SK-N-SH treated with all-trans-retinoic acid at 6 μM for 48 hours (cell line): ENCODE results near the gene SMOC2.

Experiments
- ATAC-seq: fragments of 200-7000 bp; cut with Tn5 transposase; 3 replicates; pipeline ENCODE4 v1.9.1; 2020; ENCODE audit warnings: mild to moderate bottlenecking, moderate library complexity
- BACH2 ChIP-seq: fragments of 250-450 bp; sonication (Bioruptor Pico); IDR thresholded peaks from 2 replicates; pipeline ENCODE4 v1.9.0; 2021; ENCODE audit warnings: mild to moderate bottlenecking, borderline replicate concordance
- ESRRG ChIP-seq: fragments of 250-450 bp; sonication (Bioruptor Pico); IDR thresholded peaks from 2 replicates; pipeline ENCODE4 v1.6.1; 2021; ENCODE audit warnings: mild to moderate bottlenecking
- GLIS3 ChIP-seq: fragments of 250-450 bp; sonication (Bioruptor Pico); IDR thresholded peaks from 2 replicates; pipeline ENCODE4 v1.5.0; 2020; ENCODE audit warnings: mild to moderate bottlenecking, moderate library complexity
- ISL1 ChIP-seq: fragments of 250-450 bp; sonication (Bioruptor Pico); IDR thresholded peaks from 2 replicates; pipeline ENCODE4 v2.1.2; 2022; ENCODE audit warnings: mild to moderate bottlenecking, moderate library complexity
- OSR1 ChIP-seq: fragments of 250-450 bp; sonication (Bioruptor Pico); IDR thresholded peaks from 2 replicates; pipeline ENCODE4 v1.8.0; 2022; ENCODE audit warnings: moderate library complexity, mild to moderate bottlenecking, inconsistent platforms
- RARB ChIP-seq: fragments of 250-450 bp; sonication (Bioruptor Pico); IDR thresholded peaks from 2 replicates; pipeline ENCODE4 v1.8.0; 2021; ENCODE audit warnings: mild to moderate bottlenecking, moderate library complexity
- SNAI2 ChIP-seq: fragments of 250-450 bp; sonication (Bioruptor Pico); IDR thresholded peaks from 2 replicates; pipeline ENCODE4 v1.5.0; 2020; ENCODE audit warnings: mild to moderate bottlenecking, moderate library complexity
- TCF4 ChIP-seq: fragments of 250-450 bp; sonication (Bioruptor Pico); IDR thresholded peaks from 2 replicates; pipeline ENCODE4 v1.8.0; 2021; ENCODE audit warnings: mild to moderate bottlenecking, moderate library complexity, borderline replicate concordance
- TOX ChIP-seq: fragments of 250-450 bp; sonication (Bioruptor Pico); IDR thresholded peaks from 2 replicates; pipeline ENCODE4 v1.8.0; 2021; ENCODE audit warnings: mild to moderate bottlenecking, moderate library complexity, borderline replicate concordance
- ZFP3 ChIP-seq: fragments of 250-450 bp; sonication (Bioruptor Pico); IDR thresholded peaks from 2 replicates; pipeline ENCODE4 v1.5.0; 2020; ENCODE audit warnings: mild to moderate bottlenecking, moderate library complexity
- ZFP30 ChIP-seq: fragments of 450-650 bp; formaldehyde crosslinking; IDR thresholded peaks from 2 replicates; pipeline ENCODE4 v1.5.0; 2022; ENCODE audit warnings: mild to moderate bottlenecking, moderate library complexity
- ZNF565 ChIP-seq: fragments of 450-650 bp; formaldehyde crosslinking; conservative IDR thresholded peaks from 2 replicates; pipeline ENCODE4 v1.5.0; 2020; ENCODE audit warnings: low read depth, mild to moderate bottlenecking, moderate library complexity
- ZNF70 ChIP-seq: fragments of 450-650 bp; formaldehyde crosslinking; IDR thresholded peaks from 2 replicates; pipeline ENCODE4 v1.5.0; 2020; ENCODE audit warnings: mild to moderate bottlenecking, moderate library complexity
- ZNF8 ChIP-seq: fragments of 450-650 bp; formaldehyde crosslinking; IDR thresholded peaks from 2 replicates; pipeline ENCODE4 v1.5.0; 2020; ENCODE audit warnings: mild to moderate bottlenecking, moderate library complexity
- TF ChIP-seq, protein P1 (sequence below): fragments of 250-450 bp; sonication (Bioruptor Pico); IDR thresholded peaks from 2 replicates; pipeline ENCODE4 v1.8.0; 2020; ENCODE audit warnings: mild to moderate bottlenecking, moderate library complexity, borderline replicate concordance
- TF ChIP-seq, protein P2 (sequence below): fragments of 250-450 bp; sonication (Bioruptor Pico); IDR thresholded peaks from 2 replicates; pipeline ENCODE4 v1.5.1; 2021; ENCODE audit warnings: mild to moderate bottlenecking, moderate library complexity
- TF ChIP-seq, protein P3 (sequence below): fragments of 250-450 bp; sonication (Bioruptor Pico); IDR thresholded peaks from 2 replicates; pipeline ENCODE4 v1.8.0; 2021; ENCODE audit warnings: low read depth, mild to moderate bottlenecking, moderate library complexity, borderline replicate concordance
- TF ChIP-seq, protein P4 (sequence below): fragments of 250-450 bp; sonication (Bioruptor Pico); IDR thresholded peaks from 2 replicates; pipeline ENCODE4 v1.5.0; 2020; ENCODE audit warnings: mild to moderate bottlenecking, moderate library complexity
- TF ChIP-seq, protein P5 (sequence below): fragments of 250-450 bp; sonication (Bioruptor Pico); IDR thresholded peaks from 2 replicates; pipeline ENCODE4 v1.5.1; 2020; ENCODE audit warnings: low read depth, mild to moderate bottlenecking, moderate library complexity

SMOC2 gene

DNA sequence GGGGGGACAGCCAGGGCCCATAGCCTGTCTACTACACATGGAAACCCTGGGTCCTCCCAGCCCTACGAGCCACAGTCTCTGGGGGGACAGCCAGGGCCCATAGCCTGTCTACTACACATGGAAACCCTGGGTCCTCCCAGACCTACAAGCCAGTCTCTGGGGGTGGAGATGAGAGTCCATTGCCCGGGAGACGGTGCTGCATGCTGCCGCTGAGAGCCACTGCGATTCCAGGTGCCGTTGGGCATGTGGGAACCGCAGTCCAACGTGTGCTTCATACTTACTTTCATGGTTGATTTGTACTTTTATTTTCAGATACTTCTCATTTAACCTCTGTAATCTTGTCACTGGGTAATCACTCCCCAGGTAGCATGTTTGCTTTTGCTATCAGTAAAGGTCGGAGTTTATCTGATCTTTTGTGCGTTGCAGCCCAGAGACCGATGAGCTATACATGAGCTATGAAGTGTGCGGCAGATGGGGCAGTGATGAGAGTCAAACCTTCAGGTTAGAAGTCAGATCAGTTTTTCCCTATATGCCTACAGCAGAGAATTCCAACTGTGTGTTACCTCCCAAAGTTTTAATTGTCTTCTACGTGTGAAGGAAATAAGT is 58.2 kb downstream of the SMOC2 start:
- TF ChIP-seq ZNF565: no peak
- TF ChIP-seq TCF4 (CRISPR knock-in tag): no peak
- TF ChIP-seq, protein P1, sequence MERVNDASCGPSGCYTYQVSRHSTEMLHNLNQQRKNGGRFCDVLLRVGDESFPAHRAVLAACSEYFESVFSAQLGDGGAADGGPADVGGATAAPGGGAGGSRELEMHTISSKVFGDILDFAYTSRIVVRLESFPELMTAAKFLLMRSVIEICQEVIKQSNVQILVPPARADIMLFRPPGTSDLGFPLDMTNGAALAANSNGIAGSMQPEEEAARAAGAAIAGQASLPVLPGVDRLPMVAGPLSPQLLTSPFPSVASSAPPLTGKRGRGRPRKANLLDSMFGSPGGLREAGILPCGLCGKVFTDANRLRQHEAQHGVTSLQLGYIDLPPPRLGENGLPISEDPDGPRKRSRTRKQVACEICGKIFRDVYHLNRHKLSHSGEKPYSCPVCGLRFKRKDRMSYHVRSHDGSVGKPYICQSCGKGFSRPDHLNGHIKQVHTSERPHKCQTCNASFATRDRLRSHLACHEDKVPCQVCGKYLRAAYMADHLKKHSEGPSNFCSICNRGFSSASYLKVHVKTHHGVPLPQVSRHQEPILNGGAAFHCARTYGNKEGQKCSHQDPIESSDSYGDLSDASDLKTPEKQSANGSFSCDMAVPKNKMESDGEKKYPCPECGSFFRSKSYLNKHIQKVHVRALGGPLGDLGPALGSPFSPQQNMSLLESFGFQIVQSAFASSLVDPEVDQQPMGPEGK (CRISPR knock-in tag): no peak
- no peak for TF ChIP-seq RARB (CRISPR knock-in tag)
- TF ChIP-seq, protein P2, sequence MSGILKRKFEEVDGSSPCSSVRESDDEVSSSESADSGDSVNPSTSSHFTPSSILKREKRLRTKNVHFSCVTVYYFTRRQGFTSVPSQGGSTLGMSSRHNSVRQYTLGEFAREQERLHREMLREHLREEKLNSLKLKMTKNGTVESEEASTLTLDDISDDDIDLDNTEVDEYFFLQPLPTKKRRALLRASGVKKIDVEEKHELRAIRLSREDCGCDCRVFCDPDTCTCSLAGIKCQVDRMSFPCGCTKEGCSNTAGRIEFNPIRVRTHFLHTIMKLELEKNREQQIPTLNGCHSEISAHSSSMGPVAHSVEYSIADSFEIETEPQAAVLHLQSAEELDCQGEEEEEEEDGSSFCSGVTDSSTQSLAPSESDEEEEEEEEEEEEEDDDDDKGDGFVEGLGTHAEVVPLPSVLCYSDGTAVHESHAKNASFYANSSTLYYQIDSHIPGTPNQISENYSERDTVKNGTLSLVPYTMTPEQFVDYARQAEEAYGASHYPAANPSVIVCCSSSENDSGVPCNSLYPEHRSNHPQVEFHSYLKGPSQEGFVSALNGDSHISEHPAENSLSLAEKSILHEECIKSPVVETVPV (CRISPR knock-in tag): no peak
- TF ChIP-seq TOX (CRISPR knock-in tag): no peak
- no peak for TF ChIP-seq GLIS3 (CRISPR knock-in tag)
- no peak for TF ChIP-seq ZNF70 (CRISPR knock-in tag)
- ATAC-seq: no peak

DNA sequence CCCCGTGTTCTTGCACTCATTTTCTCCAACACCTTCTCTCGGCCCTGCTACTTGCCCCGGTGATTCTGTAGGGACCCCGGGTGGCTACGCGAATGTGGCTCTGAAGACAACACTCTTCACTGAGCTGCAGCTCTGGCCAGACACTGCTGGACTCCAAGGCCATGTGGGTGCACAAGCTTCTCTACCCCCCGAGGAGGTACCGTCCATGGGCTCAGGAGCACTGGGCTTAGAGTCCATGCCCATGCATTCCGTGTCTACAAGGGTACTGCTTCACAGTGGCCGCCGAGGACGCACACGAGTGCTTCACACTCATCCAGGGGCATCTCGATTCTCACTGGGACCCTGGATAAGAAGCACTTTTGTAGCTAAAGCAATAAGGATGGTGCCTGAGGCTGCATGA is 59.5 kb downstream of the SMOC2 start:
- TF ChIP-seq, protein P3, sequence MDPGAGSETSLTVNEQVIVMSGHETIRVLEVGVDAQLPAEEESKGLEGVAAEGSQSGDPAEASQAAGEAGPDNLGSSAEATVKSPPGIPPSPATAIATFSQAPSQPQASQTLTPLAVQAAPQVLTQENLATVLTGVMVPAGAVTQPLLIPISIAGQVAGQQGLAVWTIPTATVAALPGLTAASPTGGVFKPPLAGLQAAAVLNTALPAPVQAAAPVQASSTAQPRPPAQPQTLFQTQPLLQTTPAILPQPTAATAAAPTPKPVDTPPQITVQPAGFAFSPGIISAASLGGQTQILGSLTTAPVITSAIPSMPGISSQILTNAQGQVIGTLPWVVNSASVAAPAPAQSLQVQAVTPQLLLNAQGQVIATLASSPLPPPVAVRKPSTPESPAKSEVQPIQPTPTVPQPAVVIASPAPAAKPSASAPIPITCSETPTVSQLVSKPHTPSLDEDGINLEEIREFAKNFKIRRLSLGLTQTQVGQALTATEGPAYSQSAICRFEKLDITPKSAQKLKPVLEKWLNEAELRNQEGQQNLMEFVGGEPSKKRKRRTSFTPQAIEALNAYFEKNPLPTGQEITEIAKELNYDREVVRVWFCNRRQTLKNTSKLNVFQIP (CRISPR knock-in tag): no peak
- TF ChIP-seq ISL1 (CRISPR knock-in tag) (no peak), SNAI2 (CRISPR knock-in tag) (no peak), ESRRG (no peak), ZFP30 (CRISPR knock-in tag) (no peak), OSR1 (no peak), ZNF565 (no peak), BACH2 (CRISPR knock-in tag) (no peak), ZFP3 (CRISPR knock-in tag) (no peak), TCF4 (CRISPR knock-in tag) (no peak), ZNF8 (CRISPR knock-in tag) (no peak), RARB (CRISPR knock-in tag) (no peak), TOX (CRISPR knock-in tag) (no peak)
- TF ChIP-seq, protein P4, sequence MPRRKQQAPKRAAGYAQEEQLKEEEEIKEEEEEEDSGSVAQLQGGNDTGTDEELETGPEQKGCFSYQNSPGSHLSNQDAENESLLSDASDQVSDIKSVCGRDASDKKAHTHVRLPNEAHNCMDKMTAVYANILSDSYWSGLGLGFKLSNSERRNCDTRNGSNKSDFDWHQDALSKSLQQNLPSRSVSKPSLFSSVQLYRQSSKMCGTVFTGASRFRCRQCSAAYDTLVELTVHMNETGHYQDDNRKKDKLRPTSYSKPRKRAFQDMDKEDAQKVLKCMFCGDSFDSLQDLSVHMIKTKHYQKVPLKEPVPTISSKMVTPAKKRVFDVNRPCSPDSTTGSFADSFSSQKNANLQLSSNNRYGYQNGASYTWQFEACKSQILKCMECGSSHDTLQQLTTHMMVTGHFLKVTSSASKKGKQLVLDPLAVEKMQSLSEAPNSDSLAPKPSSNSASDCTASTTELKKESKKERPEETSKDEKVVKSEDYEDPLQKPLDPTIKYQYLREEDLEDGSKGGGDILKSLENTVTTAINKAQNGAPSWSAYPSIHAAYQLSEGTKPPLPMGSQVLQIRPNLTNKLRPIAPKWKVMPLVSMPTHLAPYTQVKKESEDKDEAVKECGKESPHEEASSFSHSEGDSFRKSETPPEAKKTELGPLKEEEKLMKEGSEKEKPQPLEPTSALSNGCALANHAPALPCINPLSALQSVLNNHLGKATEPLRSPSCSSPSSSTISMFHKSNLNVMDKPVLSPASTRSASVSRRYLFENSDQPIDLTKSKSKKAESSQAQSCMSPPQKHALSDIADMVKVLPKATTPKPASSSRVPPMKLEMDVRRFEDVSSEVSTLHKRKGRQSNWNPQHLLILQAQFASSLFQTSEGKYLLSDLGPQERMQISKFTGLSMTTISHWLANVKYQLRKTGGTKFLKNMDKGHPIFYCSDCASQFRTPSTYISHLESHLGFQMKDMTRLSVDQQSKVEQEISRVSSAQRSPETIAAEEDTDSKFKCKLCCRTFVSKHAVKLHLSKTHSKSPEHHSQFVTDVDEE (CRISPR knock-in tag): no peak
- TF ChIP-seq, protein P5, sequence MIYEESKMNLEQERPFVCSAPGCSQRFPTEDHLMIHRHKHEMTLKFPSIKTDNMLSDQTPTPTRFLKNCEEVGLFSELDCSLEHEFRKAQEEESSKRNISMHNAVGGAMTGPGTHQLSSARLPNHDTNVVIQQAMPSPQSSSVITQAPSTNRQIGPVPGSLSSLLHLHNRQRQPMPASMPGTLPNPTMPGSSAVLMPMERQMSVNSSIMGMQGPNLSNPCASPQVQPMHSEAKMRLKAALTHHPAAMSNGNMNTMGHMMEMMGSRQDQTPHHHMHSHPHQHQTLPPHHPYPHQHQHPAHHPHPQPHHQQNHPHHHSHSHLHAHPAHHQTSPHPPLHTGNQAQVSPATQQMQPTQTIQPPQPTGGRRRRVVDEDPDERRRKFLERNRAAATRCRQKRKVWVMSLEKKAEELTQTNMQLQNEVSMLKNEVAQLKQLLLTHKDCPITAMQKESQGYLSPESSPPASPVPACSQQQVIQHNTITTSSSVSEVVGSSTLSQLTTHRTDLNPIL: no peak
- TF ChIP-seq, protein P2 (CRISPR knock-in tag): no peak
- TF ChIP-seq, protein P1 (CRISPR knock-in tag): no peak
- ATAC-seq: no peak
